K562 (cell line): Measurements from ENCODE around the gene RAB31. TPM values are rescaled to one million over a fixed set of nuclear protein-coding genes. Genes with fewer than 3 reads are reported as not detected.

Experiments used
- ATAC-seq: fragments of 200-7000 bp; cut with Tn5 transposase; 3 replicates; pipeline ENCODE4 v1.9.1; 2020; ENCODE audit warnings: moderate library complexity
- BruUV-seq: library from RNA; stranded (reverse); fragments of 400-500 nt; replicated peaks from 2 replicates; lab custom pipeline; 2021; lab: Mats Ljungman, UMichigan
- CTCF ChIA-PET: fragments of 300-600 bp; formaldehyde crosslinking; extraction: SDS; loops from one replicate; lab custom pipeline; 2021; ENCODE audit warnings: low intra/inter-chr PET ratio; lab: Yijun Ruan, JAX
- POLR2A ChIA-PET: fragments of 300-600, 350-650 bp; sonication (Branson Sonifier 250); formaldehyde crosslinking; extraction: SDS; loops from one replicate; lab custom pipeline; 2021; ENCODE audit warnings: antibody characterized with exemption, inconsistent platforms; lab: Yijun Ruan, JAX
- DNase-seq, 4 experiments: peaks; one replicate each; pipeline versions ENCODE4 v3.0.0 to v3.0.0-alpha.2; 2011 to 2018; ENCODE audit warnings: low spot score in 3 of 4, mixed read lengths in 3 of 4; ENCODE audit errors: extremely low read depth in 1 of 4
- FAIRE-seq: peaks from 2 replicates; lab custom pipeline; 2011; peaks lifted over from hg19 to GRCh38; lab: Jason Lieb, UNC
- H2AFZ ChIP-seq: 2 replicates; pipeline ENCODE4 v1.6.0; 2011; ENCODE audit warnings: low read depth, low read length, control low read depth, inconsistent platforms
- H3K27ac ChIP-seq: fragments of 200-600 bp; 3 replicates; pipeline ENCODE4 v1.8.0; 2011; ENCODE audit warnings: low read depth, mild to moderate bottlenecking, control low read depth, inconsistent platforms, low read length, moderate library complexity, mixed read lengths; ENCODE audit errors: extremely low read depth
- H3K27me3 ChIP-seq, 2 experiments: fragments of 300-600 bp in 1 of 2; 2 replicates in 1 of 2; 3 replicates in 1 of 2; pipeline versions ENCODE4 v1.6.0 to v1.8.0; 2011; ENCODE audit warnings: inconsistent platforms in 2 of 2, low read length in 2 of 2, mild to moderate bottlenecking in 1 of 2, mixed read lengths in 1 of 2, moderate library complexity in 1 of 2; ENCODE audit not compliant: control insufficient read depth in 2 of 2, insufficient read depth in 2 of 2
- H3K36me3 ChIP-seq: fragments of 300-600 bp; 3 replicates; pipeline ENCODE4 v1.8.0; 2011; ENCODE audit warnings: mild to moderate bottlenecking, low read length, inconsistent platforms; ENCODE audit not compliant: control insufficient read depth, insufficient read depth
- H3K4me1 ChIP-seq, 2 experiments: fragments of 200-600 bp in 1 of 2; replicated peaks in 1 of 2; 2 replicates in 1 of 2; 3 replicates in 1 of 2; pipeline versions ENCODE4 v1.5.1 to v1.8.0; 2011; ENCODE audit warnings: inconsistent platforms in 2 of 2, low read length in 2 of 2, mild to moderate bottlenecking in 1 of 2, mixed read lengths in 1 of 2, moderate library complexity in 1 of 2; ENCODE audit not compliant: control insufficient read depth in 2 of 2, insufficient read depth in 2 of 2
- H3K4me2 ChIP-seq: 2 replicates; pipeline ENCODE4 v1.6.1; 2011; ENCODE audit warnings: low read length, control low read depth, inconsistent platforms, mixed read lengths; ENCODE audit not compliant: insufficient read depth
- H3K4me3 ChIP-seq: fragments of 200-600 bp; sonication (generic), shearing (Covaris generic); 2 replicates; pipeline ENCODE4 v1.5.1; 2016; ENCODE audit warnings: control low read depth, inconsistent platforms
- H3K79me2 ChIP-seq: fragments of 200-600 bp; 3 replicates; pipeline ENCODE4 v1.8.0; 2011; ENCODE audit warnings: low read length, inconsistent platforms; ENCODE audit not compliant: control insufficient read depth, insufficient read depth
- H3K9ac ChIP-seq, 2 experiments: 2 replicates each; pipeline versions ENCODE4 v1.6.0 to v1.6.1; 2011; ENCODE audit warnings: low read depth in 2 of 2, low read length in 2 of 2, control low read depth in 1 of 2, inconsistent platforms in 1 of 2, mild to moderate bottlenecking in 1 of 2, mixed read lengths in 1 of 2; ENCODE audit not compliant: insufficient read depth in 1 of 2
- H3K9me1 ChIP-seq: one replicate; pipeline ENCODE4 v1.6.0; 2011; ENCODE audit warnings: inconsistent platforms, mild to moderate bottlenecking, low read length, moderate library complexity; ENCODE audit not compliant: control insufficient read depth, insufficient read depth
- H3K9me3 ChIP-seq: replicated peaks from 2 replicates; pipeline ENCODE4 v1.5.1; 2011; ENCODE audit warnings: low read depth, low read length, inconsistent platforms; ENCODE audit not compliant: control insufficient read depth, insufficient read depth
- H4K20me1 ChIP-seq: replicated peaks from 2 replicates; pipeline ENCODE4 v1.6.1; 2011; ENCODE audit warnings: low read length, inconsistent platforms, mixed read lengths; ENCODE audit not compliant: control insufficient read depth, insufficient read depth
- MEF2D ChIP-seq: conservative IDR thresholded peaks from 2 replicates; pipeline ENCODE4 v1.6.1; 2016; ENCODE audit warnings: low read depth, missing genetic modification characterization, missing compliant biosample characterization
- NRF1 ChIP-seq, 2 experiments: fragments of 450-650 bp; IDR thresholded peaks in 1 of 2; conservative IDR thresholded peaks in 1 of 2; 2 replicates each; pipeline ENCODE4 v1.6.1; 2014; ENCODE audit warnings: mild to moderate bottlenecking in 2 of 2
- NUFIP1 ChIP-seq: fragments of 450-650 bp; IDR thresholded peaks from 2 replicates; pipeline ENCODE4 v1.6.1; 2018; ENCODE audit not compliant: partially characterized antibody
- RCOR1 ChIP-seq, 2 experiments: IDR thresholded peaks; 2 replicates each; pipeline ENCODE4 v1.6.1; 2012; ENCODE audit warnings: low read depth in 2 of 2, low read length in 2 of 2, borderline replicate concordance in 1 of 2, improper control_type of control experiment in 1 of 2
- SETDB1 ChIP-seq: IDR thresholded peaks from one replicate; pipeline ENCODE4 v1.6.1; 2012; ENCODE audit warnings: low read length, control low read depth, inconsistent platforms
- TEAD2 ChIP-seq: fragments of 450-650 bp; IDR thresholded peaks from 2 replicates; pipeline ENCODE4 v1.6.1; 2016; ENCODE audit warnings: missing genetic modification characterization, control low read depth, missing compliant biosample characterization
- WGBS: fragments of 100-300 bp; shearing (Covaris generic); methylation state at CpG from one replicate; pipeline ENCODE4 v1.1.6; 2016; ENCODE audit warnings: low coverage, mixed read lengths; ENCODE audit not compliant: insufficient coverage; ENCODE audit errors: missing lambda C conversion rate; 5-methylcytosine and 5-hydroxymethylcytosine counted together
- in situ Hi-C: fragments of 300-500 bp; cut with MboI; formaldehyde crosslinking; loops from 4 replicates; pipeline ENCODE4 v1.15.0; 2018; ENCODE audit warnings: inconsistent platforms, mixed read lengths
- intact Hi-C: fragments of 100-400 bp; cut with micrococcal nuclease; formaldehyde crosslinking; loops from 2 replicates; pipeline ENCODE4 v1.14.2; 2022
- polyA plus RNA-seq, 8 experiments: library from polyadenylated mRNA; depleted of rRNA in 4 of 8; stranded (reverse) in 5 of 8; unstranded in 3 of 8; fragments of >200 nt; fragmentation: Nextera tagmentation in 2 of 8; fragmentation: Illumina TruSeq in 1 of 8; extraction: Ambion mirVana in 2 of 8; extraction: Trizol in 1 of 8; gene quantifications; 2 replicates each; pipeline versions ENCODE4 v1.2.1 to v1.2.3, GENCODE V29; 2011 to 2014; ENCODE audit warnings: inconsistent platforms in 1 of 8, missing spikeins in 1 of 8
- total RNA-seq, 7 experiments: library from RNA; depleted of rRNA in 6 of 7; stranded (reverse); fragments of >200 nt in 6 of 7; fragmentation: Illumina TruSeq in 2 of 7; extraction: Trizol in 2 of 7; gene quantifications; 2 replicates each; pipeline versions ENCODE4 v1.2.1 to v1.2.3, GENCODE V29; 2011 to 2021; ENCODE audit warnings: low replicate concordance in 1 of 7
- TF ChIP-seq, protein P1 (sequence below): sonication (generic); formaldehyde crosslinking; IDR thresholded peaks from 2 replicates; pipeline ENCODE4 v1.8.0; 2023; ENCODE audit warnings: mild to moderate bottlenecking, missing genetic modification reagents
- TF ChIP-seq, protein P2 (sequence below): fragments of 250-450 bp; sonication (Bioruptor Pico); IDR thresholded peaks from 2 replicates; pipeline ENCODE4 v1.8.0; 2022; ENCODE audit warnings: inconsistent platforms
- TF ChIP-seq, protein P3 (sequence below): sonication (generic); formaldehyde crosslinking; IDR thresholded peaks from 2 replicates; pipeline ENCODE4 v1.8.0; 2022; ENCODE audit warnings: missing genetic modification reagents, mild to moderate bottlenecking, moderate library complexity, borderline replicate concordance
- TF ChIP-seq, protein P4 (sequence below): fragments of 250-450 bp; sonication (Bioruptor Pico); IDR thresholded peaks from 2 replicates; pipeline ENCODE4 v1.8.0; 2021; ENCODE audit warnings: moderate library complexity, mild to moderate bottlenecking, inconsistent platforms

Gene RAB31
- total and polyA plus RNA-seq, 9 of the 15 experiments (the other 6 are each of a cell fraction or from before 2014, with no cell fraction given), result 20.7 to 70.4 (median 41.3) TPM

DNA sequence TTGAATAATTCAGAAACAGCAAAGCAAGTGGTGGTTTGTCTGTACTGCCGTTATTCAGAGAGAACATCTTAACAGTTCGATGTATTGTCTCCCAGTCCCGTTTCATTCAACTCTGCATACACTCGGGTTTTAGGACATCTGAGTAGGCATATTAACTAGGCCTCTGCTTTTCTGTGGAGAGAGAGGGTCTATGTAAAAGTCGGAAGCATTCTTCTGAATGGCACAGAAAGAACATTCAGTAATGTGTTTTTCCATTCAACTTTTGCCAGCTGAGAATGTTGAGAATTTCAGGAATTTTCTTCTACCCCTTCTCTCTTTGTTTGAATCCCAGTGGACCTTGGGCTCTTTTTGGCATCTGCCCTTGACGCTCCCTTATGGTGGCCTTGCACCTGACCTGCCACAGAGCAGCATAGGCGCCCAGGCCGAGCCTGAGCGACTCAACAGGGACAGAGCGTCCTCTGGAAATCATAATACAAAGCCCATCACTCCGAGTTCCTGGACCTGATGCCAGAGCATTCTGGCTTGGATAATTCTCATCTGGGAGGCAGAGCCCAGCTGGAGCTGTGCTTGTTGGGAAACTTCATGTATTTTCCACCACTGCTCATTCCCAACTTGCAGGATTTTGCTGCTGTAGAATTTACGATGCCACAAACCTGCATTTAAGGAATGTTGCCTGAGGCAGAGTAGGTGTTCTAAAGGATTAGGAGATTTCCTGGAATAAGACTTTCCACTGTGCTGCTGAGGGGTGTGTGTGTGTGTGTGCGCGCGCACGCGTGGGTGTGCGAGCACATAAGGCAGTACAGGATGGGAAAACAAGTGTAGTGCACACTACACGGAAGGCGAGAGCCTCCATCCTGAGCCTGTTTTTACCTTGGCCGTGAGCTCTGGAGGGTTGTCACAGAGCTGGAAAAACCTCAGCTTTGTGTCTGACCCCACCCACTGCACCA, 100.5 kb downstream of the RAB31 start:
- peak; percentile 76 for FAIRE-seq
- intact Hi-C loops, result no loop called here
- Histone ChIP-seq H3K27ac (peak overlapping the region; percentile 6; the same call in 2 of the 3 replicates), H3K36me3 (peaks cover 8% of the 10 kb centered on the region), H2AFZ (peak overlapping the region; percentile 59), H3K9ac (peak overlapping the region; percentile 5 to 7; a peak in 3 of 4 replicates), H3K4me1 (peaks cover 33 to 45% of the 10 kb centered on the region in 2 experiments), H3K27me3 (no peaks in the 10 kb centered on the region), H3K9me3 (peaks cover 5% of the 10 kb centered on the region), H3K4me3 (no peak overlapping the region), H3K9me1 (no peaks in the 10 kb centered on the region), H4K20me1 (no peaks in the 10 kb centered on the region), H3K79me2 (peaks cover 48% of the 10 kb centered on the region), H3K4me2 (peak overlapping the region; percentile 57)
- peak; percentile 24 for ATAC-seq
- in situ Hi-C loops, result no loop called here
- 70% methylated on average over 21 of the region's 21 CpGs for WGBS
- ChIA-PET CTCF (no interaction called here), POLR2A (interaction anchor here (0.5 to 3.3 kb wide), 11 partner anchors 27 to 226 kb away, joined by 3 to 11 read pairs (median 3); partner anchors contain the start of gene RAB31)
- DNase-seq, result peak in 1 of 4 experiments; percentile 58
- no TSS peak for BruUV-seq
- no peak for TF ChIP-seq SETDB1
- TF ChIP-seq, protein P1, sequence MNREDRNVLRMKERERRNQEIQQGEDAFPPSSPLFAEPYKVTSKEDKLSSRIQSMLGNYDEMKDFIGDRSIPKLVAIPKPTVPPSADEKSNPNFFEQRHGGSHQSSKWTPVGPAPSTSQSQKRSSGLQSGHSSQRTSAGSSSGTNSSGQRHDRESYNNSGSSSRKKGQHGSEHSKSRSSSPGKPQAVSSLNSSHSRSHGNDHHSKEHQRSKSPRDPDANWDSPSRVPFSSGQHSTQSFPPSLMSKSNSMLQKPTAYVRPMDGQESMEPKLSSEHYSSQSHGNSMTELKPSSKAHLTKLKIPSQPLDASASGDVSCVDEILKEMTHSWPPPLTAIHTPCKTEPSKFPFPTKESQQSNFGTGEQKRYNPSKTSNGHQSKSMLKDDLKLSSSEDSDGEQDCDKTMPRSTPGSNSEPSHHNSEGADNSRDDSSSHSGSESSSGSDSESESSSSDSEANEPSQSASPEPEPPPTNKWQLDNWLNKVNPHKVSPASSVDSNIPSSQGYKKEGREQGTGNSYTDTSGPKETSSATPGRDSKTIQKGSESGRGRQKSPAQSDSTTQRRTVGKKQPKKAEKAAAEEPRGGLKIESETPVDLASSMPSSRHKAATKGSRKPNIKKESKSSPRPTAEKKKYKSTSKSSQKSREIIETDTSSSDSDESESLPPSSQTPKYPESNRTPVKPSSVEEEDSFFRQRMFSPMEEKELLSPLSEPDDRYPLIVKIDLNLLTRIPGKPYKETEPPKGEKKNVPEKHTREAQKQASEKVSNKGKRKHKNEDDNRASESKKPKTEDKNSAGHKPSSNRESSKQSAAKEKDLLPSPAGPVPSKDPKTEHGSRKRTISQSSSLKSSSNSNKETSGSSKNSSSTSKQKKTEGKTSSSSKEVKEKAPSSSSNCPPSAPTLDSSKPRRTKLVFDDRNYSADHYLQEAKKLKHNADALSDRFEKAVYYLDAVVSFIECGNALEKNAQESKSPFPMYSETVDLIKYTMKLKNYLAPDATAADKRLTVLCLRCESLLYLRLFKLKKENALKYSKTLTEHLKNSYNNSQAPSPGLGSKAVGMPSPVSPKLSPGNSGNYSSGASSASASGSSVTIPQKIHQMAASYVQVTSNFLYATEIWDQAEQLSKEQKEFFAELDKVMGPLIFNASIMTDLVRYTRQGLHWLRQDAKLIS, result no peak
- TF ChIP-seq, protein P2, sequence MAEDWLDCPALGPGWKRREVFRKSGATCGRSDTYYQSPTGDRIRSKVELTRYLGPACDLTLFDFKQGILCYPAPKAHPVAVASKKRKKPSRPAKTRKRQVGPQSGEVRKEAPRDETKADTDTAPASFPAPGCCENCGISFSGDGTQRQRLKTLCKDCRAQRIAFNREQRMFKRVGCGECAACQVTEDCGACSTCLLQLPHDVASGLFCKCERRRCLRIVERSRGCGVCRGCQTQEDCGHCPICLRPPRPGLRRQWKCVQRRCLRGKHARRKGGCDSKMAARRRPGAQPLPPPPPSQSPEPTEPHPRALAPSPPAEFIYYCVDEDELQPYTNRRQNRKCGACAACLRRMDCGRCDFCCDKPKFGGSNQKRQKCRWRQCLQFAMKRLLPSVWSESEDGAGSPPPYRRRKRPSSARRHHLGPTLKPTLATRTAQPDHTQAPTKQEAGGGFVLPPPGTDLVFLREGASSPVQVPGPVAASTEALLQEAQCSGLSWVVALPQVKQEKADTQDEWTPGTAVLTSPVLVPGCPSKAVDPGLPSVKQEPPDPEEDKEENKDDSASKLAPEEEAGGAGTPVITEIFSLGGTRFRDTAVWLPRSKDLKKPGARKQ (CRISPR knock-in tag), result peak; percentile 77; the same call in 1 of the 2 replicates
- TF ChIP-seq NUFIP1, result no peak
- TF ChIP-seq TEAD2 (tag), result no peak
- TF ChIP-seq, protein P3, sequence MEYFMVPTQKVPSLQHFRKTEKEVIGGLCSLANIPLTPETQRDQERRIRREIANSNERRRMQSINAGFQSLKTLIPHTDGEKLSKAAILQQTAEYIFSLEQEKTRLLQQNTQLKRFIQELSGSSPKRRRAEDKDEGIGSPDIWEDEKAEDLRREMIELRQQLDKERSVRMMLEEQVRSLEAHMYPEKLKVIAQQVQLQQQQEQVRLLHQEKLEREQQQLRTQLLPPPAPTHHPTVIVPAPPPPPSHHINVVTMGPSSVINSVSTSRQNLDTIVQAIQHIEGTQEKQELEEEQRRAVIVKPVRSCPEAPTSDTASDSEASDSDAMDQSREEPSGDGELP, result 0 out of 2 replicates have a peak, but pooled peaks have one; percentile 35
- TF ChIP-seq, protein P4, sequence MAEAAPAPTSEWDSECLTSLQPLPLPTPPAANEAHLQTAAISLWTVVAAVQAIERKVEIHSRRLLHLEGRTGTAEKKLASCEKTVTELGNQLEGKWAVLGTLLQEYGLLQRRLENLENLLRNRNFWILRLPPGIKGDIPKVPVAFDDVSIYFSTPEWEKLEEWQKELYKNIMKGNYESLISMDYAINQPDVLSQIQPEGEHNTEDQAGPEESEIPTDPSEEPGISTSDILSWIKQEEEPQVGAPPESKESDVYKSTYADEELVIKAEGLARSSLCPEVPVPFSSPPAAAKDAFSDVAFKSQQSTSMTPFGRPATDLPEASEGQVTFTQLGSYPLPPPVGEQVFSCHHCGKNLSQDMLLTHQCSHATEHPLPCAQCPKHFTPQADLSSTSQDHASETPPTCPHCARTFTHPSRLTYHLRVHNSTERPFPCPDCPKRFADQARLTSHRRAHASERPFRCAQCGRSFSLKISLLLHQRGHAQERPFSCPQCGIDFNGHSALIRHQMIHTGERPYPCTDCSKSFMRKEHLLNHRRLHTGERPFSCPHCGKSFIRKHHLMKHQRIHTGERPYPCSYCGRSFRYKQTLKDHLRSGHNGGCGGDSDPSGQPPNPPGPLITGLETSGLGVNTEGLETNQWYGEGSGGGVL (CRISPR knock-in tag), result no peak
- TF ChIP-seq NRF1 (conservative IDR thresholded peaks at IDR 0.05 in 1 of 2, IDR thresholded peaks at IDR 0.05 in 1 of 2), result peak; percentile 51 to 65; a peak in 3 of 4 replicates
- 0 out of 2 replicates have a peak, but pooled peaks have one; percentile 37 for TF ChIP-seq MEF2D
- peak in 1 of 2 experiments; percentile 30; a peak in 1 of 4 replicates for TF ChIP-seq RCOR1 (IDR thresholded peaks at IDR 0.05; ENCODE audit: borderline replicate concordance in 1 of 2, low read depth in 2 of 2, low read length in 2 of 2)
